GM21825 (cell line): ENCODE measurements around the gene VPS33B.

Source experiments
- ATAC-seq: cut with Tn5 transposase; IDR thresholded peaks from one replicate; pipeline ENCODE4 v1.9.1; 2021; ENCODE audit warnings: mild to moderate bottlenecking, moderate library complexity; ENCODE audit not compliant: unreplicated experiment

The VPS33B gene

GRCh38 chr15:90953947-90954711, 68.3 kb downstream of the VPS33B start:
- ATAC-seq = no peak

- no peak for ATAC-seq
These were observed 69.3 kb downstream of the VPS33B start for GRCh38 chr15:90952901-90953677.

GRCh38 chr15:90950676-90951075, 71.7 kb downstream of the VPS33B start:
- no peak for ATAC-seq

GRCh38 chr15:90949979-90950675, 72.3 kb downstream of the VPS33B start:
- no peak for ATAC-seq
